GM13976 (cell line): Measurements from ENCODE around the gene CEP112.

ENCODE experiments used
- DNase-seq: peaks from one replicate; pipeline ENCODE4 v3.0.0; 2012; ENCODE audit warnings: low spot score
- CTCF ChIP-seq: IDR thresholded peaks from 2 replicates; pipeline ENCODE4 v1.5.1; 2012; ENCODE audit warnings: borderline replicate concordance, mild to moderate bottlenecking; ENCODE audit not compliant: insufficient read depth; ENCODE audit errors: extremely low read depth, missing control alignments, control extremely low read depth
- in situ Hi-C: fragments of 300-500 bp; cut with MboI; formaldehyde crosslinking; loops from one replicate; pipeline ENCODE4 v1.12.0; 2022; ENCODE audit warnings: low sequenced_read_pairs, mixed read lengths, inconsistent platforms; ENCODE audit not compliant: unreplicated experiment

The CEP112 gene

DNA sequence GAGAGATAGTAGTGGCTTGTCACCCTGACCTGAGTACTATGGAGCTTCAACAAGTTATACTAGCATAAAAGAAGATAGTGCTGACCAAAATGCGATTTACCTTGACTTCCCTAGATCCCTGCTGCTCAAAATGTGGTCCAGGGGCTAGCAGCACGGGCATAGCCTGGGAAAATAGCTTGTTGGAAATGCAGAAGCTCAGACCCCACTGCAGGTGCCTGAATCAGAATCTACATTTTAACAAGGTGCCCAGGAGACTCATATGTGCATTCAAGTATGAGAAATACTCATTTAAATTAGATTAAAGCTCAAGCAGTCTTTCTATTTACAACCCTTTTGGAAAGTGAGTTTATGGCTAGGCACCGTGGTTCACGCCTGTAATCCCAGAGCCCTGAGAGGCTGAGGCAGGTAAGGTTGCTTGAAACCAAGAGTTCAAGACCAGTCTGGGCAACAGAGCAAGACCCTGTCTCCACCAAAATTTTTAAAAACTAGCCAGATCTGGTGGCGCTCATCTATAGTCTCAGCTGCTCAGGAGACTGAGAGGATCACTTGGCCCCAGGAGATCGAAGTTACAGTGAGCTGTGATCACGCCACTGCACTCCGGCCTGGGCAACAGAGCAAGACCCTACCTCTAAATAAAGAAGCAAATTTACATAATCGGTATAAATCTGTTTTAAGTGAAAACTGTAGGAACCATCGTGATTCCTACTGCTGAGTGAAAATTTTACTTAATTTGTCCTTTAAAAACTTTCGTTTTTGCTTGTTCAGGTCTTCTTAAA lies 30.0 kb upstream of the CEP112 start:
- no peak for DNase-seq
- in situ Hi-C loops = no loop called here
- no peak for TF ChIP-seq CTCF

DNA sequence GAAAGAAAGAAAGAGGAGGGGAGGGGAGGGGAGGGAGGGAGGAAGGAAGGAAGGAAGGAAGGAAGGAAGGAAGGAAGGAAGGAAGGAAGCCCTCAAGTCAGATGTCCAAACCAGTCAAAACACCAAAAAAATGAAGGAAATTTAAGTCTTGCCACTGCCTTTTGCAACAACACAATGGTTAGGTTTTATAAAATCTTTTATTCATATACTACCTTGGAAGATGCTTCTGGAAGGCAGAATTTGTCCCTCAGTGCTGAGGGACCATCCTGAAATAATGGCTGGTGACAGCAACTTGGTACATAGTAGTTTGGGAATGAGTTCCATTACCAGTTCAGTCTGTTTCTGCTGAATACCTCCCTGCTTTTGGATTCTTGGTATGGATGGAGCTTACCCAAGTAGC lies 29.4 kb upstream of the CEP112 start:
- in situ Hi-C loops = no loop called here
- DNase-seq = no peak
- no peak for TF ChIP-seq CTCF

DNA sequence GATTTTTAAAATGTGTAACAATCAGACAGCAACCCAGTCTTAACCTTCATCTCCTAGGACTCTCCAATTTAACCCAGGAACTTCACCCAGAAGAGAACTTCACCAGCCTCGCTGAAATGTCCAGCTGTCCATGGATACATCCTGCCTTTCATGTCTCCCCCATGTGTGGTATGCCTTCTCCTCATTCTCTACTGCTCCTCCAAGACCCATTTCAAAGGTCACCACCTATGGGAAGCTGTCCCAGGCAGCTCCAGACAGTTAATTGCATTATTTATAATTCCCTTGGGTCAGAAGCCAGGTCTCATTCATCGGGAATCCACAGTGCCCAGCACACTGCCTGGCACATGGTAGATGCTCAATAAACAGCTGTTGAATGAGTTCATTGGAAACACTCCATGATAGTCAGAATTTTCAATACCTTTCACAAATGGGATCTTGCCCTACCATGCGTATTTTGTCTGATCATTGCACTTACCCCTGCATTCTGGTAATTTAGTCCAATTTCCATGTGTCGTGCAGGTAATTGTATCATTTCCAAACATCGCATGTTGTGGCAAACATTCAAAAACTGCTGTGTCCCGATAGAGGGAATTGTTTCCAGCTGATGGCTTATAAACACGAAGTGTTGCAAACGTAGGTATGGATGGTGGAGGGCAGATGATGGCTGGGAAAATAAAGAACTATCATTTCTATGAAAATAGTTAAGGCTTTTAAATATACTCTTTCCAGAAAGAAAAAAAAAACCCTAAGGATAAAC lies 28.3 kb upstream of the CEP112 start:
- DNase-seq = no peak
- no peak for TF ChIP-seq CTCF
- in situ Hi-C loops = no loop called here

GRCh38 chr17:66215529-66215911 lies 23.6 kb upstream of the CEP112 start:
- DNase-seq = no peak
- in situ Hi-C loops = no loop called here
- no peak for TF ChIP-seq CTCF

GRCh38 chr17:66214884-66215528 lies 23.1 kb upstream of the CEP112 start:
- no peak for DNase-seq

More at GRCh38 chr17:66214884-66215528, 23.1 kb upstream of the CEP112 start:
- in situ Hi-C loops = no loop called here
- TF ChIP-seq CTCF = no peak
